GM19043 (cell line): ENCODE data around the gene NUP210.
"Not testable (repeated sequence)": the region's sequence is repeated elsewhere in the genome, so short reads cannot be mapped to it uniquely, and the experiment has no call there.

Experiments
- ATAC-seq: cut with Tn5 transposase; IDR thresholded peaks from one replicate; pipeline ENCODE4 v1.9.1; 2021; ENCODE audit warnings: low read depth; ENCODE audit not compliant: unreplicated experiment

Gene NUP210

GRCh38 chr3:13420045-13420830 is at the start of gene NUP210:
TSS of gene NUP210 (minus strand) at chr3:13420322. CDS start at chr3:13420226, 96 bp downstream.
- ATAC-seq: peak; percentile 65

GRCh38 chr3:13466781-13467180 is 46.7 kb upstream of the NUP210 start:
- no peak for ATAC-seq

GRCh38 chr3:13465236-13465873 is 45.2 kb upstream of the NUP210 start:
- no peak for ATAC-seq

- ATAC-seq: no peak
Observed at GRCh38 chr3:13463618-13464400, 43.7 kb upstream of the NUP210 start.

DNA sequence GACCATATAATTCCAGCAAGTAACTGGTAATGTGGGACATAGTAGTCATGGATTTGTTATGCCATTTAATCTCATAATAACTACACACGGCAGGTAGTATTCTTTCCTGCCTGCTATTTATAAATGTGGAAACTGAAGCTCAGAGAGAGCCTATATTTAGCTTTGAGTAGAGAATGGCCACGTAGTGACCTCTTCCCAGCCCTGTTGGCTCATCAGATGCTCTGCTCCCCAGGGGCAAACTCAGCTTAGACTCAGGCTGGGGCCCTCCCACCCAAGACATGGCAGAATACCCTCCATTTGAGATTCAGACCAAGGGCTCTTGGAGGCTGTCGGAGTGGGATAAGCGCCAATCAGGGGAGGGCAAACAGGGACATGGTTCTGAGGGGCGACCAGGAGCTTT is 42.7 kb upstream of the NUP210 start:
- ATAC-seq: no peak

DNA sequence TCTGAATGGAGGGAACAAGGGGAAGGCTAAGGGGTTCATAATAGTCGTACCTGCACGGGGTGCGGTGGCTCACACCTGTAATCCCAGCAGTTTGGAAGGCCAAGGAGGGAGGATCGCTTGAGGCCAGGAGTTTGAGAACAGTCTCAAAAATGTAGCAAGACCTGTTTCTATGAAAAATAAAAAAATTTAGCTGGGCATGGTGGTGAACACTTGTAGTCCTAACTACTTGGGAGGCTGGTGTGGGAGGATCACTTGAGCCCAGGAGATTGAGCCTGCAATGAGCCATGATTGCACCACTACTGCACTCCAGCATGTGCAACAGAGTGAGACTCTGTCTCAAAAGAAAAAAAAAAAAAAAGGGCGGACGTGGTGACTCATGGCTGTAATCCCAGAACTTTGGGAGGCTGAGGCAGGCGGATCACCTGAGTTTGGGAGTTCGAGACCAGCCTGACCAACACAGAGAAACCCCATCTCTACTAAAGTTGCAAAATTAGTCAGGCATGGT is 42.1 kb upstream of the NUP210 start:
- no peak for ATAC-seq

DNA sequence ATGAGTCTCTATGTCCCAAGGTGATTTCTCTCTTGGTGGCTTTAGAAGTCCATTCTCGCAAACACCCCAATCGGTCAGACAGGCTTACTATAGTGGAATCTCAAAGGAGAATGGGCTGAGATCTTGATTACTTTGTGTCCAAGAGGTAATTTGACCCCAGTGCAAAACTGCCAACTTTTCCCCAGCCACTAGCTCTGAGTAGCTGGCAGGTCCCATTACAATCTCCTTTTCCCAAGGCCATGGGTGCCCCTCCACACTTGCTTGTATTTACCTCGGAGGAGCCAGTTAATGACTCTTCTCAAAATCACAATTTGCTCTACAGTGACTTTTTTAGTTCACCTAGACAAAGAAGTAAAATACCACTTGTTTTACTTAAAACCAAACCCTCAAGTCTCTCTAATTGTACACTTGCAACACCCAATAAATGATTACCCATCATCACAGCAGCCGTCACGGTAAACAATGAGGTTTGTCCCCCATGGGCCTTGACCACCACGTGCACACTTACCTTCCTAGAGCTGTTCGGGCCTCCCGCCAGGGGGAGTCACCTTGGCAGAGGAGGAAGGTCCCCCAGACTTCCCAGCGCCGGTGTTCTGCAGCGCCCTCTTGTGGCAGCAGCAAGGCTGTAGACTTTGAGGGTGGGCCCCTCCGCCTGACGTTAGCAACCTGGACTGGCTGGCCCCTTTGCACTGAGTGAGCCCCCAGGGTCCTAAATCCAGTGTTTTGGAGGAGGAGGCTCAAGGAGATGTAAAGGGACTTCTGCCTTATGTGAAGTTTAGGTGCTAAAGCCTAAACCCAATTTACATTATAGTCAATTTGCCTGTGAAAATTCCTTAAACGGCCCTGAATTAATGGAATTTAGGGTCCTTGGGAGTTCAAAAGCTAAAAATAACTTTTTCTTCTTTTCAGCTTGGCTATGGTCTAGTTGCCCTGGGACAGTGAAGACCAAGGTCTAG is 41.3 kb upstream of the NUP210 start:
- ATAC-seq: no peak

DNA sequence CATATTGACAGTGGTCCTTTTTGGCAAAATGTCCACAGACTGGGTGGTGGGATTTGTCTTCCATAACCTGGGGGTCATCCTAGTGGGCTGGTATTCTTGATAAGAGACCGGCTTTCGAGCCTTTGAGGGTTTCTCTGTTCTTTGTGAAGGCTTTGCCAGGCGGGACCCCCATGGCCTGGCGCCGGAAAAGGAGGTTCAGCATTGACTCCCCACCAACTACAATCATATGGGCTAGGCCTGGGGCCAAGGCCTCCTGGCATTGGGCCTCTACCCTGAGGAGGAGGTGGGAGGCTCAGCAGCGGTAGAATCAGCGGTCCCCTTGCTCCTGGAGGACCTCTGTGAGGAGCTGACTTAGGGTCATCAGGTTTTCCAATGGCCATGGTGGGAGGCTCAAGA is 40.2 kb upstream of the NUP210 start:
- no peak for ATAC-seq

DNA sequence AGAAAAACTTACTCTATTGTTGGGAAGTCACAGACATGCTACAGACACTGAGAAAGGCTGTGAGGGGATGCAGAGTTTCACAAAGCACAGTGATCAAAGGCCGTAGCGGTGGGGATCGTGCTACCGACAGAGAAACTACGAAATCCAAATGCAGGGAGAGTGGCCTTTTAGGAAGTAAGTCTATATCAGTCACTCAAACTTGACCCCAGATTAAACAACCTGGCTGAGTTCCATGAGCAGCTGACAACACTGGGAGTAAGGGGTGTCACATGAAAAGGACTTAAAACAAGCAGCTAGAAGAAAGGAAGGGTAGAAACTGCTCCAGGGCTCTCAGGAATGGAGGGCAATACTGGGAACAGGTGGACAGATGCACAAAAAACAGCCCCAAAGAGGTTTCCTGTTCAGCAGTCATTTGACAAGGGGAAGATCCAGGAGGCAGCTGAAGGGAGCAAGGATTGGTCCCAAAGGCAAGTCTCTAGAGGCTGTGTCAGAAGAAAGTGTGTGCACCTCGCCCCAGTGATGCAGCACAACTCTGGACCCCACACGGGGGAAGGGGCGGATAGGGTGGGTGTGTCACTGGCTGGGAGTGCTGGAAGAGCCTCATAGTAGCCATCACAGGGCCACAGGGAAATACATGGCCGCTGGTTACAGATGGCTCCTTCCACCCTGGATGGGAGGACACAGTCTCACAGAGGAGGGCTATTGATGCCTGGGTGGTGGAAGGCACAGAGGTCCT is 39.7 kb upstream of the NUP210 start:
- ATAC-seq: no peak

DNA sequence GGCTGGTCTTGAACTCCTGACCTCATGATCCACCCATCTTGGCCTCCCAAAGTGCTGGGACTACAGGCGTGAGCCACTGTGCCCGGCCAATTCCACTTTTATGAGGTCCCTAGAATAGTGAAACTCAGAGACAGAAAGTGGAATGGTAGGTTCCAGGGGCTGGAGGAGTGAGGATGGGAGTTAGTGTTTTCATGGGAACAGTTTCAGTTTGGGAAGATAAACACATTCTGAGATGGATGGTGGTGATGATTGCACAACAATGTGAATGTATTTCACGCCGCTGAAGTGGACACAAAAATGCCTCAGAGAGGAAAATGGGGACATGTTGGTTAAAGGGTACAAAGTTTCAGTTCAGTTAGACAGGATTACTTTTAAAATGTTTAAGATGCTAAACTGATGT is 37.5 kb upstream of the NUP210 start:
- no peak for ATAC-seq

DNA sequence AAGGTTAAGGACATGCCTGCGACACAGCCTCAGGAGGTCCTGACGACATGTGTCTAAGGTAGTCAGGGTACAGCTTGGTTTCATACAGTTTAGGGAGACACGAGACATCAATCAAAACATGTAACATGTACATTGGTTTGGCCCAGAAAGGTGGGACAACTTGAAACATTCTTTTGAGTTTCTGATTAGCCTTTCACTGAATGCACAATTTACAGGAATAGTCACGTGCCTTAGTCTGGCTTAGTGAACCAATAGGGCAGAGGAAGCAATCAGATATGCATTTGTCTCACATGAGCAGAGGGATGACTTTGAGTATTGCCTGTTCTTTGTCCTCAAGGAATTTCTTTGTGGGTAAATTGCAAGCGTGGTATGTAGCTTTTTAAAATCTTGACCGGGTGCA is 35.5 kb upstream of the NUP210 start:
- ATAC-seq: no peak

- ATAC-seq: no peak
Observed at GRCh38 chr3:13452490-13453335, 32.6 kb upstream of the NUP210 start.

DNA sequence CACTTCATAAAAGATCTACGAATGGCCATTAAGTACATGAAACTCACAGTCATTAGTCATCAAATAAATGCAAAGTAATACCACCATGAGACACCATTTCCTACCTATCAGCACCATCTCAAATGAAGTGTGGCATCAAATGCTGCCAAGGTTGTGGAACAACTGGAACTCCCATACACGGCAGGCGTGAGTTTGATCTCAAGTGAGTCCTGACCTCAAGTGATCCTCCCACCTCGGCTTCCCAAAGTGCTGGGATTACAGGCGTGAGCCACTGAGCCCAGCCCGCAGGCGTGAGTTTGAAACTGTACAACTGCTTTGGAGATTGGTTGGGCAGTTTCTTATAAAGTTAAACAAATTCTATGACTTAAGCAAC is 31.2 kb upstream of the NUP210 start:
- ATAC-seq: no peak

- ATAC-seq: not testable (repeated sequence)
Observed at GRCh38 chr3:13442882-13443281, 22.8 kb upstream of the NUP210 start.

DNA sequence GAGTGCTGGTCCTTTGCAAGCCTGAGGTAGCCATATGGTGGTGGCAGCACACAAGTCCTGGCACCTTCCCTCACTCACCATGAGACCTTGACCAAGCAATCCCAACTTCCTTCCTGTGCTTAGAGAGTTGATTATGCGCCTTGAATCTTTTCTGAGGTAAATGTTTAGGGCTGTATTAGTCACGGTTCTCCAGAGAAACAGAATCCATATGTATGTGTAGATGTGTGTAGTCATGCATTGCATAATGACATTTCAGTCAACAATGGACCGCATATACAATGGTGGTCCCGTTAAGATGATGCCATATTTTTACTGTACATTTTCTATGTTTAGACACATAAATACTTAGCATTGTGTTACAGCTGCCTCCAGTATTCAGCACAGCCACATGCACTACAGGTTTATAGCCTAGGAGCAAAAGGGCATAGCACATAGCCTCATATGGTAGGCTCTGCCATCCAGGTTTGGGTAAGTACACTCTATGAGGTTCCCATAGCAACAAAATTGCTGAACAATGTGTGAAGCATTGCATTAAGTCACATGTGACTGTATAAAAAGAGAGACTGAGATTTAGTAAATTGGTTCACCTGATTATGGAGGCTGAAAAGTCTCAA is 20.2 kb upstream of the NUP210 start:
- no peak for ATAC-seq

- not testable (repeated sequence) for ATAC-seq
Observed at GRCh38 chr3:13436213-13436612, 16.1 kb upstream of the NUP210 start.

GRCh38 chr3:13433912-13434311 is 13.8 kb upstream of the NUP210 start:
- no peak for ATAC-seq

DNA sequence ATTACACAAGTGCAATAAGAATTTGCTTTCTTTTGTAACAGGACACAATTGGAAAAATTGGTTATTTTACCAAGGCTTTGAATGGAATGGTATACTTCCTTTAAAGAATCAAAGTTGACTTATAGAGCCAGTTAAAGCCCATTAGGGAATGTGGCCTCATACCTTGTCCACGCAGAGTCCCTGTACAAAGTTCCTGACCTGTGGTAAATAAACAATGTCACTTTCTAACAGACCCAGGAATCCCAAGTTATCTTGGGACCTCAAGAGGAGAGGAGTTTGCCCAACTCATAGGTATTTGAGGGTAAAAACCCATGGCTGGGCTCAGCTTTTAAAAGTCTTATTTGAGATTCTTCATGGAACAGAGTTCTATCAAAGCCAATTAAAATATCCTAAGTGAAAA is 12.0 kb upstream of the NUP210 start:
- no peak for ATAC-seq
